ENCODE measurements around the gene FAM200B.

FAM200B gene

GRCh38 chr4:15681372-15682241 lies at the start of gene FAM200B:
FAM200B (plus strand) TSS chr4:15681827; CDS start chr4:15686978, 5,151 bp downstream.
- H3K4me1 ChIP-seq (ENCODE audit: control insufficient read depth in 1 of 2, insufficient read depth in 2 of 2, low read length in 2 of 2) = peaks cover 15 to 39% of the 10 kb centered on the region in 2 donors
- H3K27ac ChIP-seq (ENCODE audit: low read depth, low read length) = peak within 1 kb of the TSS; percentile 90
- H3K4me3 ChIP-seq (ENCODE audit: low read depth in 1 of 2, low read length in 2 of 2) = peak within 1 kb of the TSS; percentile 83 to 94
- H3K9me3 ChIP-seq (ENCODE audit: control insufficient read depth in 1 of 2, low read length in 2 of 2) = no peaks in the 10 kb centered on the region
- H3K9ac ChIP-seq (ENCODE audit: low read depth in 1 of 2, low read length in 2 of 2) = peak within 1 kb of the TSS; percentile 80 to 98
- no peaks in the 10 kb centered on the region for H3K27me3 ChIP-seq (ENCODE audit: control insufficient read depth in 1 of 2, insufficient read depth in 2 of 2, low read length in 2 of 2)
- peaks cover 0 to 8% of the 10 kb centered on the region in 2 donors for H3K36me3 ChIP-seq (ENCODE audit: control insufficient read depth in 1 of 2, insufficient read depth in 2 of 2, low read length in 2 of 2)

- Histone ChIP-seq H3K27me3 (ENCODE audit: control insufficient read depth in 1 of 2, insufficient read depth in 2 of 2, low read length in 2 of 2) (no peaks in the 10 kb centered on the region), H3K4me3 (ENCODE audit: low read depth in 1 of 2, low read length in 2 of 2) (no peak overlapping the region), H3K4me1 (ENCODE audit: control insufficient read depth in 1 of 2, insufficient read depth in 2 of 2, low read length in 2 of 2) (no peaks in the 10 kb centered on the region), H3K27ac (ENCODE audit: low read depth, low read length) (no peak overlapping the region), H3K36me3 (ENCODE audit: control insufficient read depth in 1 of 2, insufficient read depth in 2 of 2, low read length in 2 of 2) (peaks cover 8 to 44% of the 10 kb centered on the region in 2 donors), H3K9ac (ENCODE audit: low read depth in 1 of 2, low read length in 2 of 2) (no peak overlapping the region), H3K9me3 (ENCODE audit: control insufficient read depth in 1 of 2, low read length in 2 of 2) (no peaks in the 10 kb centered on the region)
Measured at GRCh38 chr4:15636818-15637217, 44.8 kb upstream of the FAM200B start.

- H3K4me3 ChIP-seq (ENCODE audit: low read depth in 1 of 2, low read length in 2 of 2) = no peak overlapping the region
- H3K27ac ChIP-seq (ENCODE audit: low read depth, low read length) = no peak overlapping the region
- H3K36me3 ChIP-seq (ENCODE audit: control insufficient read depth in 1 of 2, insufficient read depth in 2 of 2, low read length in 2 of 2) = peaks cover 8 to 41% of the 10 kb centered on the region in 2 donors
- no peaks in the 10 kb centered on the region for H3K9me3 ChIP-seq (ENCODE audit: control insufficient read depth in 1 of 2, low read length in 2 of 2)
- H3K9ac ChIP-seq (ENCODE audit: low read depth in 1 of 2, low read length in 2 of 2) = no peak overlapping the region
- H3K4me1 ChIP-seq (ENCODE audit: control insufficient read depth in 1 of 2, insufficient read depth in 2 of 2, low read length in 2 of 2) = no peaks in the 10 kb centered on the region
- H3K27me3 ChIP-seq (ENCODE audit: control insufficient read depth in 1 of 2, insufficient read depth in 2 of 2, low read length in 2 of 2) = no peaks in the 10 kb centered on the region
Measured at GRCh38 chr4:15638418-15638817, 43.2 kb upstream of the FAM200B start.

- H3K27ac ChIP-seq (ENCODE audit: low read depth, low read length) = no peak overlapping the region
- no peaks in the 10 kb centered on the region for H3K9me3 ChIP-seq (ENCODE audit: control insufficient read depth in 1 of 2, low read length in 2 of 2)
- H3K4me1 ChIP-seq (ENCODE audit: control insufficient read depth in 1 of 2, insufficient read depth in 2 of 2, low read length in 2 of 2) = peaks cover 26 to 30% of the 10 kb centered on the region in 2 donors
- no peaks in the 10 kb centered on the region for H3K36me3 ChIP-seq (ENCODE audit: control insufficient read depth in 1 of 2, insufficient read depth in 2 of 2, low read length in 2 of 2)
- H3K9ac ChIP-seq (ENCODE audit: low read depth in 1 of 2, low read length in 2 of 2) = no peak overlapping the region
- H3K4me3 ChIP-seq (ENCODE audit: low read depth in 1 of 2, low read length in 2 of 2) = no peak overlapping the region
- H3K27me3 ChIP-seq (ENCODE audit: control insufficient read depth in 1 of 2, insufficient read depth in 2 of 2, low read length in 2 of 2) = no peaks in the 10 kb centered on the region
Measured at GRCh38 chr4:15648600-15648999, 33.0 kb upstream of the FAM200B start.

GRCh38 chr4:15649914-15650545 lies 31.6 kb upstream of the FAM200B start:
- Histone ChIP-seq H3K36me3 (ENCODE audit: control insufficient read depth in 1 of 2, insufficient read depth in 2 of 2, low read length in 2 of 2) (no peaks in the 10 kb centered on the region), H3K27ac (ENCODE audit: low read depth, low read length) (no peak overlapping the region), H3K4me1 (ENCODE audit: control insufficient read depth in 1 of 2, insufficient read depth in 2 of 2, low read length in 2 of 2) (peaks cover 26 to 33% of the 10 kb centered on the region in 2 donors), H3K9me3 (ENCODE audit: control insufficient read depth in 1 of 2, low read length in 2 of 2) (no peaks in the 10 kb centered on the region), H3K9ac (ENCODE audit: low read depth in 1 of 2, low read length in 2 of 2) (no peak overlapping the region), H3K27me3 (ENCODE audit: control insufficient read depth in 1 of 2, insufficient read depth in 2 of 2, low read length in 2 of 2) (no peaks in the 10 kb centered on the region), H3K4me3 (ENCODE audit: low read depth in 1 of 2, low read length in 2 of 2) (no peak overlapping the region)

GRCh38 chr4:15651676-15652075 lies 30.0 kb upstream of the FAM200B start:
- Histone ChIP-seq H3K27ac (ENCODE audit: low read depth, low read length) (no peak overlapping the region), H3K27me3 (ENCODE audit: control insufficient read depth in 1 of 2, insufficient read depth in 2 of 2, low read length in 2 of 2) (no peaks in the 10 kb centered on the region), H3K36me3 (ENCODE audit: control insufficient read depth in 1 of 2, insufficient read depth in 2 of 2, low read length in 2 of 2) (no peaks in the 10 kb centered on the region), H3K4me1 (ENCODE audit: control insufficient read depth in 1 of 2, insufficient read depth in 2 of 2, low read length in 2 of 2) (peaks cover 30 to 43% of the 10 kb centered on the region in 2 donors), H3K4me3 (ENCODE audit: low read depth in 1 of 2, low read length in 2 of 2) (peak overlapping the region in 1 of 2 donors; percentile 72), H3K9ac (ENCODE audit: low read depth in 1 of 2, low read length in 2 of 2) (no peak overlapping the region), H3K9me3 (ENCODE audit: control insufficient read depth in 1 of 2, low read length in 2 of 2) (no peaks in the 10 kb centered on the region)

- Histone ChIP-seq H3K27ac (ENCODE audit: low read depth, low read length) (no peak overlapping the region), H3K4me1 (ENCODE audit: control insufficient read depth in 1 of 2, insufficient read depth in 2 of 2, low read length in 2 of 2) (peaks cover 30 to 47% of the 10 kb centered on the region in 2 donors), H3K4me3 (ENCODE audit: low read depth in 1 of 2, low read length in 2 of 2) (peak overlapping the region in 1 of 2 donors; percentile 72), H3K9me3 (ENCODE audit: control insufficient read depth in 1 of 2, low read length in 2 of 2) (no peaks in the 10 kb centered on the region), H3K27me3 (ENCODE audit: control insufficient read depth in 1 of 2, insufficient read depth in 2 of 2, low read length in 2 of 2) (no peaks in the 10 kb centered on the region), H3K9ac (ENCODE audit: low read depth in 1 of 2, low read length in 2 of 2) (peak overlapping the region in 1 of 2 donors; percentile 83), H3K36me3 (ENCODE audit: control insufficient read depth in 1 of 2, insufficient read depth in 2 of 2, low read length in 2 of 2) (no peaks in the 10 kb centered on the region)
Measured at GRCh38 chr4:15652191-15652590, 29.4 kb upstream of the FAM200B start.

- Histone ChIP-seq H3K4me3 (ENCODE audit: low read depth in 1 of 2, low read length in 2 of 2) (peak overlapping the region; percentile 72 to 83), H3K27me3 (ENCODE audit: control insufficient read depth in 1 of 2, insufficient read depth in 2 of 2, low read length in 2 of 2) (no peaks in the 10 kb centered on the region), H3K9me3 (ENCODE audit: control insufficient read depth in 1 of 2, low read length in 2 of 2) (no peaks in the 10 kb centered on the region), H3K4me1 (ENCODE audit: control insufficient read depth in 1 of 2, insufficient read depth in 2 of 2, low read length in 2 of 2) (peaks cover 30 to 49% of the 10 kb centered on the region in 2 donors), H3K9ac (ENCODE audit: low read depth in 1 of 2, low read length in 2 of 2) (peak overlapping the region; percentile 81 to 83), H3K36me3 (ENCODE audit: control insufficient read depth in 1 of 2, insufficient read depth in 2 of 2, low read length in 2 of 2) (no peaks in the 10 kb centered on the region), H3K27ac (ENCODE audit: low read depth, low read length) (no peak overlapping the region)
Measured at GRCh38 chr4:15652841-15653240, 28.8 kb upstream of the FAM200B start.

- peak overlapping the region; percentile 81 to 83 for H3K9ac ChIP-seq (ENCODE audit: low read depth in 1 of 2, low read length in 2 of 2)
- peak overlapping the region; percentile 72 to 83 for H3K4me3 ChIP-seq (ENCODE audit: low read depth in 1 of 2, low read length in 2 of 2)
- H3K27me3 ChIP-seq (ENCODE audit: control insufficient read depth in 1 of 2, insufficient read depth in 2 of 2, low read length in 2 of 2) = no peaks in the 10 kb centered on the region
- H3K4me1 ChIP-seq (ENCODE audit: control insufficient read depth in 1 of 2, insufficient read depth in 2 of 2, low read length in 2 of 2) = peaks cover 30 to 49% of the 10 kb centered on the region in 2 donors
- H3K36me3 ChIP-seq (ENCODE audit: control insufficient read depth in 1 of 2, insufficient read depth in 2 of 2, low read length in 2 of 2) = no peaks in the 10 kb centered on the region
- no peak overlapping the region for H3K27ac ChIP-seq (ENCODE audit: low read depth, low read length)
- H3K9me3 ChIP-seq (ENCODE audit: control insufficient read depth in 1 of 2, low read length in 2 of 2) = no peaks in the 10 kb centered on the region
Measured at GRCh38 chr4:15653420-15653819, 28.2 kb upstream of the FAM200B start.
